HepG2 (cell line): Measurements from ENCODE around the gene CFAP45.

Experiments used
- CTCF ChIP-seq: sonication (generic); formaldehyde crosslinking; IDR thresholded peaks from 2 replicates; pipeline ENCODE4 v1.5.0; 2020; ENCODE audit warnings: mild to moderate bottlenecking, missing genetic modification reagents, moderate library complexity
- ELF1 ChIP-seq: sonication (generic); formaldehyde crosslinking; IDR thresholded peaks from 2 replicates; pipeline ENCODE4 v1.4.0; 2020; ENCODE audit warnings: missing genetic modification reagents
- FOXP1 ChIP-seq, 2 experiments: fragments of 450-650 bp in 1 of 2; IDR thresholded peaks; 2 replicates each; pipeline ENCODE4 v1.6.1; 2017 to 2018; ENCODE audit warnings: antibody characterized with exemption in 1 of 2
- HNRNPL ChIP-seq: fragments of 200-400 bp; formaldehyde crosslinking; IDR thresholded peaks from 2 replicates; pipeline ENCODE4 v1.6.1; 2017; ENCODE audit warnings: mild to moderate bottlenecking, low read depth, low read length
- ISL2 ChIP-seq: sonication (generic); formaldehyde crosslinking; IDR thresholded peaks from 2 replicates; pipeline ENCODE4 v1.5.0; 2020; ENCODE audit warnings: missing genetic modification reagents
- MAFF ChIP-seq: IDR thresholded peaks from 2 replicates; pipeline ENCODE4 v1.6.1; 2011; ENCODE audit warnings: low read depth, low read length, improper control_type of control experiment
- MXI1 ChIP-seq: IDR thresholded peaks from 3 replicates; pipeline ENCODE4 v1.6.1; 2012; ENCODE audit warnings: low read depth, low read length, inconsistent platforms, borderline replicate concordance
- TCF12 ChIP-seq, 2 experiments: fragments of 450-650 bp in 1 of 2; sonication (generic) in 1 of 2; formaldehyde crosslinking in 1 of 2; IDR thresholded peaks; 2 replicates each; pipeline versions ENCODE4 v1.6.1 to v1.8.0; 2017 to 2022; ENCODE audit warnings: antibody characterized with exemption in 1 of 2, mild to moderate bottlenecking in 1 of 2, missing genetic modification reagents in 1 of 2, moderate library complexity in 1 of 2
- ZBTB1 ChIP-seq: sonication (generic); formaldehyde crosslinking; IDR thresholded peaks from 2 replicates; pipeline ENCODE4 v1.4.0; 2020; ENCODE audit warnings: missing genetic modification reagents, borderline replicate concordance
- ZNF256 ChIP-seq: sonication (generic); formaldehyde crosslinking; conservative IDR thresholded peaks from 2 replicates; pipeline ENCODE4 v1.4.0; 2020; ENCODE audit warnings: missing genetic modification reagents
- ZNF496 ChIP-seq: sonication (generic); formaldehyde crosslinking; IDR thresholded peaks from 2 replicates; pipeline ENCODE4 v1.8.1; 2023; ENCODE audit warnings: mild to moderate bottlenecking, moderate library complexity, missing genetic modification reagents; ENCODE audit not compliant: insufficient replicate concordance
- ZNF530 ChIP-seq: sonication (generic); formaldehyde crosslinking; IDR thresholded peaks from 2 replicates; pipeline ENCODE4 v1.5.0; 2020; ENCODE audit warnings: low read depth, mild to moderate bottlenecking, missing genetic modification reagents
- ZNF564 ChIP-seq: sonication (generic); formaldehyde crosslinking; IDR thresholded peaks from 2 replicates; pipeline ENCODE4 v1.8.1; 2023; ENCODE audit warnings: mild to moderate bottlenecking, missing genetic modification reagents
- ZNF646 ChIP-seq: sonication (generic); formaldehyde crosslinking; IDR thresholded peaks from 2 replicates; pipeline ENCODE4 v1.9.0; 2021; ENCODE audit warnings: mild to moderate bottlenecking, missing genetic modification reagents

GRCh38 chr1:159877695-159878444, 22.1 kb downstream of the CFAP45 start:
- TF ChIP-seq ZNF256 (no peak), CTCF (CRISPR knock-in tag) (no peak), ZNF530 (CRISPR knock-in tag) (no peak), TCF12 (IDR thresholded peaks at IDR 0.05) (no peak), TCF12 (CRISPR knock-in tag; IDR thresholded peaks at IDR 0.05) (no peak), ZBTB1 (CRISPR knock-in tag) (no peak), ELF1 (CRISPR knock-in tag) (no peak), FOXP1 (IDR thresholded peaks at IDR 0.05) (no peak), FOXP1 (CRISPR knock-in tag; IDR thresholded peaks at IDR 0.05) (no peak), ZNF496 (CRISPR knock-in tag) (no peak), MXI1 (no peak), ZNF646 (CRISPR knock-in tag) (no peak), HNRNPL (no peak), ISL2 (CRISPR knock-in tag) (no peak), MAFF (no peak), ZNF564 (CRISPR knock-in tag) (no peak)
